HT-29 (cell line): Measurements from ENCODE around the gene MLH3. TPM values are rescaled to one million over a fixed set of nuclear protein-coding genes. Genes with fewer than 3 reads are reported as not detected.
A peak's percentile ranks its signal among the peaks of the same experiment; 100 is the strongest.
"Not testable (repeated sequence)": the region's sequence is repeated elsewhere in the genome, so short reads cannot be mapped to it uniquely, and the experiment has no call there.

Experiments used
- DNase-seq: peaks from one replicate; pipeline ENCODE4 v3.0.0-alpha.2; 2015; ENCODE audit warnings: low spot score
- total RNA-seq: library from RNA; depleted of rRNA; stranded (reverse); fragments of >200 nt; shearing (Covaris generic); gene quantifications from 2 replicates; pipeline ENCODE4 v1.2.3, GENCODE V29; 2014; rRNA removed

The MLH3 gene
- total RNA-seq, result 3.5 and 6.7 TPM in 2 replicates

DNA sequence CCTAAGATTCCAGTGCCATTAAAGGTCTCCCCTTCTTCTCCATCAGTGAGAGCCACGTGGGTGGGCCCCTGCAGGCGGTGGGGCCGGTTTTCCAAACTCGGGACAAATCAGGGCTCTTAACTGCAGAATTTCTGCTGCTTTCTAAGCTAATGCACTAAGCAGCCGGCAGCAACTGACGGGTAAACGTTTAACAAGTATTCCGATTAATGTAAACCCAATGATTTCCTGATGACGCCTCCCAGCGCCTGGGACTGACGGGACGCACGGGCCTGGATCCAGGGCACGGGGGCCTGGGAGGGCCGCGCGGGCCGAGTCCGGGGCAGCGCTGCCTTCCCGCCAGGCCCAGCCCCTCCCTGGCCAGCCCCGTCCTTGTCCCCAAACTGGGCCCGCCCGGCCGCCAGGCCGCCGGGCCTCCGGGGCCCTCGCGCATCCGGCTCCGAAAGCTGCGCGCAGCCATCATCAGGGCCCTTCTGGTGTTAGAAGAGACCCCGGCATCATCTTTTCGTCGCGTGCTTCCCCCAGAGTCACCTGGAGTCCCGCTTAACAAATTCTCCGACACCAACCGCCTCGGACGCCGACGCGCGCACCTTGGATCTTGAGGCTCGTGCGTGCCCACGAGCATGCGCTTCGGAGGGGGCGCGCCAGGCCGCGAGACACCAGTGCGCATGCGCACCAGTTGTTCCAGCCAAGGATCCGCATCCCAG is at the start of gene MLH3:
MLH3 (minus strand) TSS at position 616 of the 704 bp plus-strand sequence. CDS start 1,812 bp downstream, outside the sequence.
- peak; percentile 86 for DNase-seq

DNA sequence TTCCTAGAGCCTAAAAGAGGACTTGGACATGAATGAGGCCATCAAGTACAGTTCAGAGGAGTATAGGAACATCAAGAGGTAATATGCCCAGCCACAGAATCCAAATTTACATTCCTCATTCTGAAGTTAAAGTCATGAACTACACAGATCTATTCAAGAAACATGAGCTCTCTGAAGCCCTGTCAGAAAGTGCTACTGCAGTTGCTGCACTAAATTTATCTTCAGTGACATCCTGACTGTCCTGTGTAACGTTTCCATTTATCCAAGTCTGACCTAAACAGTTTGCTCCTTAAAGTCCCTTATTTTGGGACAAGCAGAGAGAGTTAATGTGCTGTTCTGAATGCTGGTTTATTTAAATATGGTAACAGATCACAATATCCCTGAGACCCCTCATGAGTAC is 47.4 kb upstream of the MLH3 start:
- no peak for DNase-seq

- DNase-seq, result no peak
Observed at GRCh38 chr14:75098212-75098611, 46.9 kb upstream of the MLH3 start.

DNA sequence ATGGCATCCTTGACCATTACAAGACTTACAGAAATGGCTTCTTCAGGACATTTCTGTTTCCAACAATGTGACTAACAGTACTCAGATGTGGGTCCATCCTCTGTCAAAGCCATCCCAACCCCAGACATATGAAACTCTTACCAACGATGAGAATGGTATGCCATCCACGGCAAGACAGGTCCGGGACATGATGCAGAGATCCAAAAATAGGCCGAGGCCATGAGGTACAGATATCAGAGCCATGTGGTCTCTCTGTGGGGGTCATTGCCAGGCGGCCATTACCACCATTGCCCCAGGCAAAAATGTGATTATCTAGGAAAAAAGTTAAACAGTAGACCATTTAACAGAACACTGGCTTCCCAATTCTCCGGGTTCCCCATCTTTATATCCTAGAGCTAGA is 45.7 kb upstream of the MLH3 start:
- DNase-seq, result no peak

- DNase-seq, result no peak
Observed at GRCh38 chr14:75095690-75096089, 44.4 kb upstream of the MLH3 start.

- DNase-seq, result no peak
Observed at GRCh38 chr14:75094896-75095295, 43.6 kb upstream of the MLH3 start.

DNA sequence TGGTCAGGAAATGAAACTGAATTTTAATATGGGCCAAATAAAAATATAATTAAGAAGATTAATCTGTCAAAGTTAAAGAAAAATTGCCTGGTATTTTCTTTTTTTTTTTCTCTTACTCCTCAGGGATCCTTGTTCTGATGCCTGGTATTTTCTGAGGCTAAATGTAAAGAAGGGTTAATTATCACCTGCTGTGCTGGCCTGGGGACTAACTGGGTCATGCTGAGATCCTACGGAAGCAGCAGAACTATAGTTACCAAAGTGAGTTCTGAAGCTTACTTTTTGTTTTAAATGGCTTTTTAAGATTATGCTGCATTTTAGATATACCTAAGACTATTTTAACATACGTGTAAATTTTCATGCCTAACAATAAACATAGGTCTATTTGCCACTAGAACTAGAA is 41.4 kb upstream of the MLH3 start:
- DNase-seq, result no peak

DNA sequence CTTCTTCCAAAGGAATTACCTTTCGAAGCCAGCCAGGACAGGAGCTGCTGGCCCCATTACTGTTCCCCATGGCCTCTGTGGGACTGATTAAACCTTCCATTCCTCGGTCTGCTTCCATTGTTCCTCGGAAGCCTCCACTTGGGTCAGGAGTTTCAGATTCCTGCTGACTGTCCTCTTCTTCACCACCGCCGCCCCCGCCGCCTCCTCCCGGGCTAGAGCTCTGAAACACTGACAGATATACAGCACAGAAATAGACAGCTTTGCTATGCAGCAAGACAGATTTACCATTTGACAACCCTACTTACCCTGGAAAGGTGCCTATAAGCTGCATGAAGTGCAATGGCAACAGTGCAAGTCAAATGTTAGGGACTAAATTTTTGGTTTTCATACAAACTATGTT is 40.0 kb upstream of the MLH3 start:
- no peak for DNase-seq

DNA sequence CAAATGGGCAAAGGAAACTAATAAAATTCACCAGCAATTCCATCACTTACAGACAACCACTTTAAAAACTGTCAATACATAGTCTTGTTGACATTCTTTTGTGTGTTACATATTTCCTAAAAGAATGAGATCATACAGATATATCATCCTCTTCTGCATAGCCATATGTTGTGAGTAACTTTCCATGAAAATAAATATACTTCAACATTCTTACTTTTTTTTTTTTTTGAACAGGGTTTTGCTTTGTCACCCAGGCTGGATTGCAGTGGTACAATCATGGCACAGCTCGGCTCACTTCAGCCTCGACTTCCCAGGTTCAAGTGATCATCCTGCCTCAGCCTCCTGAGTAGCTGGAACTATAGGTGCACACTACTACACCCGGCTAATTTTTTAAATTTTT is 39.1 kb upstream of the MLH3 start:
- no peak for DNase-seq

GRCh38 chr14:75088566-75089373 is 37.5 kb upstream of the MLH3 start:
- peak; percentile 68 for DNase-seq

DNA sequence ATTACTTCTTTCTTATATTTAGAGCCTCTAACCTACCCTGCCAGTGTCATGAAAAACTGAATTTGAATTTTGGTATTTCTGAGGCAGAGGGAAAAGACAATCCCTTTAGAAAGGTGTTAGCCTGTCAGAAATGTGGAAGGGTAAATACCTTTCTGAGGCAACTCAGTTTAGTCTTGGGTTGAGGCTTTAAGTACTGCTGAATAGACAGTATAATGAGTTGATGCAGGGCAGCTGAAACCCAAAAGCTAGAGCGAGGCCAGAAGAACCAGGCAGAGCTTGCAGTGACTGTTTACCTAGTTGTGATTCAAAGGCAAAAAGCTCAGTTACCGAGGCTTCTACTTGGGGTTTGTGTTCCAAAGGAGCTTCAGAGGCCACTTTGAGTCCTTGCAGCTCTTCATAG is 36.9 kb upstream of the MLH3 start:
- DNase-seq, result no peak

GRCh38 chr14:75084513-75084912 is 33.2 kb upstream of the MLH3 start:
- peak; percentile 56 for DNase-seq

DNA sequence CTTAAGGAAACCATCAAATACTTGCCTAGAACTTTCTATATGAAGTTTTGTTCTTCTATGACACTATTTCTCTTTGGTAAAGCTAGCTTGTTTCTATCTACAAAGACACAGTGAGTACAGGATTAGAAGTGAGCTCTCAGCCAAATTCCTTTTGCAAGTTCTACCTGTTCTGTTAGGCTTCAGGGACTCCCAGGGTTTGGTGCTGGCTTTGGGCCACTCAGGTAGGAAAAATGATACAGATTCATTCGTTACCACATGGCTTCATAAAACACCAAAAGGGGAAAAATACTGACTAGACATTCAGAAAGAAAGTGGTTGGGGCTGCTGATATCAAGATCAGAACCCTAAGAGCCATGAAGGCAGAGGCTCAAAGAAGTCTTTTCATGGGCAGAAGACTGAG is 32.0 kb upstream of the MLH3 start:
- no peak for DNase-seq

DNA sequence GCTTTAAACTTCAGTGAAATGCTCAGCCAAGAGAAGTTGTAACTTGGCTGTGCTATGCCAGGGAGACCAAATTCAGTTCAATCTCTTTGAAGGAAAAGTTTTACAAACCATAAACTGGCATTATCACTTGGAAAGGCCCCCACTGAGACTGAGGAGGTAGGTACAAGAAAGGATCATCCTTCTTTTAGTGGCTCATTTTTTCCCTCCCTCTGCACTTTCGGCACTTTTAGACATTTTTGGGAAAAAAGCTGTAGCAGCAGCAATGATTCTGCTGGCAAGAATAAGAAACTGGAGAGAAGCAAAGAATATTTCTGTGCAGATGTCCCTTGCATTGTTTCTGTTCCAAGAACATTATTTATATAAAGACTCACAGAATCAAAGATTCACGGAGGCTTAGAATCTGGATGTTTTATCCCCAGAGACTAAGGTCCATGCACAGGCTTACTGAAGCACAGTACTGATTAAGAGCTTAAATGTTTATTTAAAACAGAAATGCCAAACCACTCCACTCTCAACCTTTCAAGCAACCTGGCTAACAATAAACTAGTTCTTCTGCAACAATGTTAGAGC is 30.5 kb upstream of the MLH3 start:
- no peak for DNase-seq

- no peak for DNase-seq
Observed at GRCh38 chr14:75079521-75079920, 28.3 kb upstream of the MLH3 start.

- no peak for DNase-seq
Observed at GRCh38 chr14:75077794-75078193, 26.5 kb upstream of the MLH3 start.

- DNase-seq, result no peak
Observed at GRCh38 chr14:75070383-75070782, 19.1 kb upstream of the MLH3 start.

- DNase-seq, result no peak
Observed at GRCh38 chr14:75069811-75070145, 18.5 kb upstream of the MLH3 start.

DNA sequence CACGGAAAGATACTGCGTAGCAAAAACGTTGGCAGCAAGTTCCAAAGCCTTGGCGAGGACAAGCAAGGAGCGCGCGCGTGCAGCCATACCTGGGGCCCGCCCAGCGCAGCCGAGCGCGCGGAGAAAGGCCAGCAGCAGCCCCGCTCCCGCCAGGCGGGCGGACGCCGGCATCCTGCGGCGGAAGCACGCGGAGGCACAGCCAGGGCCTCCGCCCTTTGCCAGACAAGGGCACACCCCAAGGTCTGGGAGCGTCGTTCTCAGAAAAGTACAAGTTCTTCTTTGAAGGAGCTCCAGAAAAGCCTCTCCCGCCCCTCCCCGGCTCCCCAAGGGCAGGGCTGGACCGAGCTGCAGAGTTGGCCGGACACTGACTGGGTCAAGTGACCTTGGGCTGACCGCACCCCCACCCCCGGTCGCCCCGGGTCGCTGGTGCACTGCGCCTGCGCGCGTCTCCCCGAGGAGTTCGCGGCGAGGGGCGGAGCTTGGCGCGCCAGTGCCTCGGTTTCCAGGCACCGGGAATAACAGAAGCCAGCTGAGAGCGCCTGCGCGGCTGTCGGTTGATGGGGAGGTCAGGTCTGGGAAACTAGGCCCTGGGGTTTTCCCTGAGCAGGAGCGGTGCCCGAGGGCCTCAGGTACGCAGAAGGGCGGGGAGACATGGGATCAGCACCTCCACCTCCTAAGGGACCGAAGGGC is 18.0 kb upstream of the MLH3 start, which contains the start of gene ZC2HC1C:
ZC2HC1C (plus strand) TSS at position 521 of the 690 bp plus-strand sequence. CDS start 933 bp downstream, outside the sequence.
- DNase-seq, result peak; percentile 89

DNA sequence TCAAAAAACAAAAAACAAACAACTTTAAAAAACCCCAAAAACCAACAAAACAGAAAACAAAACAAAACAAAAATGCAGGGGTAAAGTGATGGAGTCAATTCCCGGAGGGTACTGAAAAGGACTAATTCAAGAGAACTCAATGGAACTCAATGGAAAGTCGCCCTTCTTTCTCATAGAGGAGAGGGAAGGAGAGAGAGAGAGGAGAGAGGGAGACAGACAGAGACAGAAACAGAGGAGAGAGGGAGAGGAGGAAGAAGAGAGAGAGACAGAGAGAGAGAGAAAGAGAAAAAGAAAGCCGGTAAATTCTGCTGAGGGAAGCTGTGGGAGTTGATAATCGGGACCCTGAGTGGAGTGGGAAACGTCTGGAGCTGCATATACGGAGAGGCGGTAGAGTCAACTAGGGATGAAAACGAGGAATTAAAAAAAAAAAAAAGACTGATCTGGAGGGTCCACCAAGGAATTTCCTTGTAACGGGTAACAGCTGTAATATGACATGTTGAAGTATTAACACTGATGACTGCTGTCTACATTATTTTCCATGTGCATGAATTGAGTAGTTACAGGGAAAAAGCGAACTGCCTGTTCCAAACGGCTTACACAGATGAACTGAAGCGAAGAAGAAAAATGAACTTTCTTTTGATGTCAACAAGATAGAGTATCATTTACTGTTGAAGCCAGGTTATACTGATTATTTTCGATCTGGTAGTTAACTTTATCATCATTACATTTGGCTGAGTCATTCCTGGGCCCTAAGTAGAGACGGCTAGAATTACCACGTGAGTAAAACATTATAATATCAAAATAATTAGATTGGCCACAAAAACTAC is 17.2 kb upstream of the MLH3 start:
- peak; percentile 51 for DNase-seq

- DNase-seq, result not testable (repeated sequence)
Observed at GRCh38 chr14:75067765-75068164, 16.5 kb upstream of the MLH3 start.
